GM12874 (cell line): ENCODE data around the gene ADCY9.

ENCODE experiments used
- CTCF ChIP-seq: IDR thresholded peaks from 2 replicates; pipeline ENCODE4 v1.5.1; 2011; ENCODE audit warnings: low read depth, mild to moderate bottlenecking, control low read depth, low read length, moderate library complexity; ENCODE audit not compliant: insufficient read depth

Gene ADCY9

DNA sequence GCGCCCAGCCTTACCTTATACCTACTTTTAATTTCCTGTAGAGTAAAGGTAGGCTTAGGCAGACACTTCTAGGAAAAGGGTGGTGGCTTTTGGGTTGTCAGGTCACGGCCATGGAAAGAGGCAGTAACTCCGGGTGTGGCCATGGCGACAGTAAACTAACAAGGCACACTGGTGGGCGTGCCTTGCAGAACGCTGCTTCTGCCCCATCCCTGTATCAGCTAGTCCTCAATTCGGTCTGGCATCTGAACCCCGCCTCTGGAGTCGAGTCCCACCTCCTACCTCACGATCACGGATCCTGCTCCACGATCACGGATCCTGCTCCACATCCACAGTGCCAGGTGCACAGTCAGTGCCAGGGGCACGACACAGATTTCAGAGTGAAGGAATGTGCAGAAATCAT is 5.6 kb downstream of the ADCY9 start:
- TF ChIP-seq CTCF, result no peak

GRCh38 chr16:4110065-4110464 is 6.2 kb downstream of the ADCY9 start:
- TF ChIP-seq CTCF, result no peak

DNA sequence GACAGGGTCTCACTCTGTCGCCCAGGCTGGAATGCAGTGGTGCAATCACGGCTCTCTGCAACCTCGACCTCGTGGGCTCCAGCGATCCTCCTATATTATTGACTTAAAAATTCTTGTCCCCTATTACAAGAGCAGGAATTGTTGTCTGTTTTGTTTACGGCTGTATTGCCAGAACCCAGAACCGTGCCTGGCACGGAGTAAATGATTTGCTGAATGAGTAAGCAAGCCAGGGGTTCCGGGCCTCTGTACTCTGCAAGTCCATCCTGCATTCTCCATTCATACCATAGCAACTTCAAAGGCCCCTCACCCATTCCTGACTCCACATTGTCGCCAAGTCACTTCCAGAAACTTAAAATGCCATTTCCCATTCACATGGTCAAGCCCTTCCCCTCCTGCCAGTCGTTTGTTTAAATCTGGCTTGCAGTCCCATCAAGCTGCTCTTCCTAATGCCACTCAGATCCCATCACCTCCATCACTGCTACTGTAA is 6.9 kb downstream of the ADCY9 start:
- no peak for TF ChIP-seq CTCF

DNA sequence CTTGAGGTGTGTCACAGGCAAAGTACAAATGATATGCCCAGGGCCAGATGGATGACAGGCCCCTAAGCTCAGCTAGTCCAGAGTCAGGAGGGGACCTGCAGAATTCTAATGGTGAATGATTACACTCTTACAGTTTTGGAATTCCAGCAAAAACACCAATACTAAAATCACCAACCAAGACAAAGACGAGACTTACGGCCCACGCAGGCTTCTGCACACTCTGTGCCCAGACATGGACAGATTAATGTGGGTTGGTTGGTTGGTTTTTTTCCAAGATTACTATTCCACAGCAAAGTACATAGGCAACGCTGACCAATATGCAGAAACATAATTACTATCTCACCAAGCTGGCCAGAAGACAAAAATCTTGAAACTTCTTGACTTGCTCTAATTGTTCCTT is 9.7 kb downstream of the ADCY9 start:
- TF ChIP-seq CTCF, result no peak

DNA sequence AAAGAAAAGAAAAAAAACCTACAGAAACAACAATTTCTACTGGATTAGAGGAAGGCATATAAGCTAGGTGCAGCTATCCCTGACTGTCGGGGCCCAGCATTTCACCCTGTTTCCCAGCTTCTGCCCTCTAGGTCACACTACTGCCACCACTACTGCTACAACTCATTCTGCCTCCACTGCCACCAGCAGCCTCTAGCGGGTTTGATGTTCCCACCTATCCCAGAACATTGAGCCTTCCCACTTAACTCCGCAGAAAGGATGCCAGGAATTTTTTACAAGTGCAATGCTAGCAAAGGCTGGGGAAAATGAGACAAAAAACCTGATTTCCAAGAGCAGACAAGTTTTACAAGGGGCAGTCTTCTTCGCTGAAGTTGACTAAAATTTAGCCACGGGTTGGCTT is 10.4 kb downstream of the ADCY9 start:
- no peak for TF ChIP-seq CTCF

- no peak for TF ChIP-seq CTCF
Observed at GRCh38 chr16:4103745-4104144, 12.5 kb downstream of the ADCY9 start.

- TF ChIP-seq CTCF, result no peak
Observed at GRCh38 chr16:4101421-4102219, 14.6 kb downstream of the ADCY9 start.

GRCh38 chr16:4098501-4098900 is 17.7 kb downstream of the ADCY9 start:
- no peak for TF ChIP-seq CTCF
